ENCODE data around the gene FGD5.

The FGD5 gene

GRCh38 chr3:14877469-14877868 lies 58.7 kb downstream of the FGD5 start:
- no peak overlapping the region for H3K4me3 ChIP-seq (ENCODE audit: low read depth, low read length)
- TF ChIP-seq CTCF (IDR thresholded peaks at IDR 0.05; ENCODE audit: control insufficient read depth, extremely low read depth, insufficient read depth): no peak
- no peak for DNase-seq (ENCODE audit: low read depth)

- TF ChIP-seq CTCF (IDR thresholded peaks at IDR 0.05; ENCODE audit: control insufficient read depth, extremely low read depth, insufficient read depth): no peak
- no peak overlapping the region for H3K4me3 ChIP-seq (ENCODE audit: low read depth, low read length)
- no peak for DNase-seq (ENCODE audit: low read depth)
These were observed 60.6 kb downstream of the FGD5 start for GRCh38 chr3:14879211-14879874.

GRCh38 chr3:14880447-14881106 lies 61.8 kb downstream of the FGD5 start:
- TF ChIP-seq CTCF (IDR thresholded peaks at IDR 0.05; ENCODE audit: control insufficient read depth, extremely low read depth, insufficient read depth): no peak
- no peak overlapping the region for H3K4me3 ChIP-seq (ENCODE audit: low read depth, low read length)
- no peak for DNase-seq (ENCODE audit: low read depth)

- DNase-seq (ENCODE audit: low read depth): no peak
- TF ChIP-seq CTCF (IDR thresholded peaks at IDR 0.05; ENCODE audit: control insufficient read depth, extremely low read depth, insufficient read depth): no peak
- H3K4me3 ChIP-seq (ENCODE audit: low read depth, low read length): no peak overlapping the region
These were observed 64.5 kb downstream of the FGD5 start for GRCh38 chr3:14883226-14883625.

- no peak for TF ChIP-seq CTCF (IDR thresholded peaks at IDR 0.05; ENCODE audit: control insufficient read depth, extremely low read depth, insufficient read depth)
- no peak overlapping the region for H3K4me3 ChIP-seq (ENCODE audit: low read depth, low read length)
- DNase-seq (ENCODE audit: low read depth): no peak
These were observed 65.9 kb downstream of the FGD5 start for GRCh38 chr3:14884665-14885064.

- no peak for DNase-seq (ENCODE audit: low read depth)
- H3K4me3 ChIP-seq (ENCODE audit: low read depth, low read length): no peak overlapping the region
- no peak for TF ChIP-seq CTCF (IDR thresholded peaks at IDR 0.05; ENCODE audit: control insufficient read depth, extremely low read depth, insufficient read depth)
These were observed 66.5 kb downstream of the FGD5 start for GRCh38 chr3:14885307-14885706.

- H3K4me3 ChIP-seq (ENCODE audit: low read depth, low read length): no peak overlapping the region
- TF ChIP-seq CTCF (IDR thresholded peaks at IDR 0.05; ENCODE audit: control insufficient read depth, extremely low read depth, insufficient read depth): no peak
- no peak for DNase-seq (ENCODE audit: low read depth)
These were observed 67.3 kb downstream of the FGD5 start for GRCh38 chr3:14886101-14886500.

All from LNCaP clone FGC (cell line).